NB4 (cell line): Measurements from ENCODE around the gene CDC42BPA.
"Not testable (repeated sequence)": the region's sequence is repeated elsewhere in the genome, so short reads cannot be mapped to it uniquely, and the experiment has no call there.

Experiments used
- DNase-seq: peaks from one replicate; pipeline ENCODE4 v3.0.0; 2010; ENCODE audit warnings: low read depth
- H3K4me3 ChIP-seq: one replicate; pipeline ENCODE4 v1.5.1; 2011; ENCODE audit warnings: mild to moderate bottlenecking, low read depth, low read length, moderate library complexity
- MYC ChIP-seq: IDR thresholded peaks from 2 replicates; pipeline ENCODE4 v1.6.1; 2011; ENCODE audit warnings: low read depth, low read length
- POLR2A ChIP-seq: IDR thresholded peaks from 2 replicates; pipeline ENCODE4 v1.6.1; 2011; ENCODE audit warnings: mild to moderate bottlenecking; ENCODE audit not compliant: insufficient read length; ENCODE audit errors: extremely low read depth
- TF ChIP-seq, protein P1 (sequence below): IDR thresholded peaks from 2 replicates; pipeline ENCODE4 v1.6.1; 2011; ENCODE audit warnings: low read depth, low read length
- TF ChIP-seq, protein P2 (sequence below): IDR thresholded peaks from one replicate; pipeline ENCODE4 v1.5.1; 2012; ENCODE audit warnings: low read depth, low read length

CDC42BPA gene

DNA sequence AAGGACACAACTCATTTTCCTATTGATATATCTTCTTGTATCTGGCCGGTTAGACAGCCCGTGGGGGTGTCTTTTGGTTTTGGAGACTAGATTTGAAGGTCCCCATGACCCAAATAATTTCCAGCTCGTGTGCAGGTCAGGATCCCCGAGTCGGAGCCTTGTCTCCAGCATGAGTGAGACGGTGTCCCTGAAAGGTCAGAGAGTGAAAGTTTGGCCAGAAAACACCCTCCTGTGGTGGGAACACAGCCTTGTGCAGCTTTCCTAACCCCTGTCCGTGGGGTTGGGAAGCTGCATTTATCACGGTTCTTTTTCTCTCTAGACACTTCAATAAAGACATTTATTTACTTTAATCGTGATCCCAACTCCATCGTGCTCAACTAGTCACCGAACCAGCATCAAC is 360.6 kb downstream of the CDC42BPA start:
- no peak overlapping the region for H3K4me3 ChIP-seq
- no peak for DNase-seq
- TF ChIP-seq MYC = no peak

DNA sequence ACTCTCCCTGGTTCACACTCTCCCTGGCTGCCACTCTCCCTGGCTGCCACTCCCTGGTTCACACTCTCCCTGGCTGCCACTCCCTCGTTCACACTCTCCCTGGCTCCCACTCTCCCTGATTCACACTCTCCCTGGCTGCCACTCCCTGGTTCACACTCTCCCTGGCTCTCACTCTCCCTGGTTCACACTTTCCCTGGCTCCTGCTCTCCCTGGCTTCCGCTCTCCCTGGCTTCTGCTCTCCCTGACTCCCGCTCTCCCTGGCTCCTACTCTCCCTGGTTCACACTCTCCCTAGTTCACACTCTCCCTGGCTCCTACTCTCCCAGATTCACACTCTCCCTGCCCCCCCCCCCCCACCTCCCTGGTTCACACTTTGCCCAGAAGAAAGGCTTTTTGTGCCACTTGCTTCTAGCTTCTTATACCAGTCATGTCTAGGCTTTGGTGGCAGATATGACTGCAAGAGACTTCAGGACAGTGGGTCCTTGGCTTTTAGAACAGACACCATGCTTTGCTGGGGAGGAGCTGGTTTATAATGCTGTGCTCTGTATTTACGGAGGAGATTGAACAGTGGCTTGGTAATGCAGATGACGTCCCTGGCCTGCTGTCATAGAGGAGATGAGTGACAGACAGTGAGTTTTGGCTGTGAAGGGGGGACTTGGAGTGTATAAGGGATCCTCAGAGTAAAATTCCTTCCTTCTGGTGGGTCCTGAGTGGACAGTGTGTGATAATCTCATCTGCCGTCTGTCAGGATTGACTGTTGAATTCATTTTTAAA is 361.2 kb downstream of the CDC42BPA start:
- no peak overlapping the region for H3K4me3 ChIP-seq
- TF ChIP-seq, protein P1, sequence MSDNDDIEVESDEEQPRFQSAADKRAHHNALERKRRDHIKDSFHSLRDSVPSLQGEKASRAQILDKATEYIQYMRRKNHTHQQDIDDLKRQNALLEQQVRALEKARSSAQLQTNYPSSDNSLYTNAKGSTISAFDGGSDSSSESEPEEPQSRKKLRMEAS = no peak
- TF ChIP-seq POLR2A = no peak
- TF ChIP-seq, protein P2, sequence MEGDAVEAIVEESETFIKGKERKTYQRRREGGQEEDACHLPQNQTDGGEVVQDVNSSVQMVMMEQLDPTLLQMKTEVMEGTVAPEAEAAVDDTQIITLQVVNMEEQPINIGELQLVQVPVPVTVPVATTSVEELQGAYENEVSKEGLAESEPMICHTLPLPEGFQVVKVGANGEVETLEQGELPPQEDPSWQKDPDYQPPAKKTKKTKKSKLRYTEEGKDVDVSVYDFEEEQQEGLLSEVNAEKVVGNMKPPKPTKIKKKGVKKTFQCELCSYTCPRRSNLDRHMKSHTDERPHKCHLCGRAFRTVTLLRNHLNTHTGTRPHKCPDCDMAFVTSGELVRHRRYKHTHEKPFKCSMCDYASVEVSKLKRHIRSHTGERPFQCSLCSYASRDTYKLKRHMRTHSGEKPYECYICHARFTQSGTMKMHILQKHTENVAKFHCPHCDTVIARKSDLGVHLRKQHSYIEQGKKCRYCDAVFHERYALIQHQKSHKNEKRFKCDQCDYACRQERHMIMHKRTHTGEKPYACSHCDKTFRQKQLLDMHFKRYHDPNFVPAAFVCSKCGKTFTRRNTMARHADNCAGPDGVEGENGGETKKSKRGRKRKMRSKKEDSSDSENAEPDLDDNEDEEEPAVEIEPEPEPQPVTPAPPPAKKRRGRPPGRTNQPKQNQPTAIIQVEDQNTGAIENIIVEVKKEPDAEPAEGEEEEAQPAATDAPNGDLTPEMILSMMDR = no peak
- no peak for TF ChIP-seq MYC
- no peak for DNase-seq

DNA sequence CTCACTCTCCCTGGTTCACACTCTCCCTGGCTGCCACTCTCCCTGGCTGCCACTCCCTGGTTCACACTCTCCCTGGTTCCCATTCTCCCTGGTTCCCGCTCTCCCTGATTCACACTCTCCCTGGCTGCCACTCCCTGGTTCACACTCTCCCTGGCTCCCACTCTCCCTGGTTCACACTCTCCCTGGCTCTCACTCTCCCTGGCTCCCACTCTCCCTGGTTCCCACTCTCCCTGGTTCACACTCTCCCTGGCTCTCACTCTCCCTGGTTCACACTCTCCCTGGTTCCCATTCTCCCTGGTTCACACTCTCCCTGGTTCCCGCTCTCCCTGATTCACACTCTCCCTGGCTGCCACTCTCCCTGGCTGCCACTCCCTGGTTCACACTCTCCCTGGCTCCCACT is 362.4 kb downstream of the CDC42BPA start:
- DNase-seq, H3K4me3 ChIP-seq: not testable (repeated sequence)

DNA sequence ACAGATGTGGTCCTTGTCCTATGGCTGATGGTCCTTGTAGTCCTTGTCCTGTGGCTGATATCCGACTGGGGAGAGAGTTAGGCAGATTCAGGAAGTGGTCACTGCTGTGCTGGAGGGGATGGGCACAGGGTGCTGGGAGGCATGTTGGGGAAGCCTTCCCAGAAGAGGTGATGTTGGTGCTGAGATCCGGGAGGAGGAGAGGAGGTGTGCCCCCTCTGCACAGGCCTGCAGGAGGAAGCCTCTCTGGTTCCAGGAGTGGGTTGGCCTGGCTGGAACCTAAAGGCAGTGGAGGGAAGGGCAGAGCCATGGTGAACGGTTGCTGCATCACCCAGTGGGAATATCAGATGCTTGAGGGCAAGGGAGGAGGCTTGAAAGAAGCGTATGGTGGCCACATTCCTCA is 363.5 kb downstream of the CDC42BPA start:
- DNase-seq = no peak
- TF ChIP-seq, protein P1 = no peak
- TF ChIP-seq, protein P2 = no peak
- TF ChIP-seq POLR2A = no peak
- TF ChIP-seq MYC = no peak
- no peak overlapping the region for H3K4me3 ChIP-seq

DNA sequence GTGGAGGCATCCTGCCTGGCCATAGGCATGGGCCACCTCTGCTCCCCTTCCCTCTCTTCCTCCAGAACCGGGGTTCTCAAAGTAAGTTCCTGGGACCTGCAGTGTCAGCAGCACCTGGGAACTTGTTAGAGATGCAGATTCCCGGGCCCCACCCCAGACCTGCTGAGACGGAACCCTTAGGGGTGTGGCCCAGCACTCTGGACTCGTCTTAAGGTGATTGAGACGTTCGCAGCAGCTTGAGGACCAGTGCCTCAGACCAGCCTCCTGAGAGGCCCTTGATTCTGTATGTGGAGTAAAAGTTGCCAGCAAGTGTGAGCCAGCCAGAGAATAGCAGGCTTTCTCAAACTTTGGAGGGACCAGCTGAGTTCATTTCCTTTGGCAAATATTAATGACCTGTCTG is 364.0 kb downstream of the CDC42BPA start:
- TF ChIP-seq, protein P2 = no peak
- TF ChIP-seq MYC (no peak), POLR2A (no peak)
- TF ChIP-seq, protein P1 = no peak
- H3K4me3 ChIP-seq = no peak overlapping the region
- no peak for DNase-seq

DNA sequence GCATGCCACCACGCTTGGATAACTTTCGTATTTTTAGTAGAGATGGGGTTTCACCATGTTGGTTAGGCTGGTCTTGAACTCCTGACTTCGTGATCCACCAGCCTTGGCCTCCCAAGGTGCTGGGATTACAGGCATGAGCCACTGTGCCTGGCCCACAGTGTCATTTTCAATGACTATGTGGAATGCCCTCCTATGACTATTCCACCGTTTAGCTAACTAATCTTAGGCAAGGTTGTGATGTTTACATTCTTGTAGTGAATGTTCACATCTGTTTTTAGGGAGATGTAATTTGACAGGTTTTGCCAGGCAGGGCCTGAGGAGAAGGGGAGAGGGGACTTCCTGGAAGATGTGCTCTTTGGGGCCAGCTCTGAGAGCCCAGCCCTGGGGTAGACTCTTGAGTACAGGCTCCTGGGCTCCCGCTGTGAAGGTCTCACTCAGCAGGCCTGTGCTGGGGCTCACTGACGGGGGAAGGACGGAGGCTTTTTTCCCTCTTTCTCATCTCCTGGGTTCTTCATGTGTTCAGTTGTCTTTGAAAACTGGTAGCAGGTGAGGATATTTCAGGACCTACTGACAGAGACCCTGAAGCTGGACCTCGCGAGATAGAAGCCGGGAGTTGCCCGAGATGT is 365.0 kb downstream of the CDC42BPA start:
- TF ChIP-seq, protein P2 = no peak
- TF ChIP-seq MYC (no peak), POLR2A (no peak)
- TF ChIP-seq, protein P1 = no peak
- DNase-seq = no peak
- H3K4me3 ChIP-seq = no peak overlapping the region

DNA sequence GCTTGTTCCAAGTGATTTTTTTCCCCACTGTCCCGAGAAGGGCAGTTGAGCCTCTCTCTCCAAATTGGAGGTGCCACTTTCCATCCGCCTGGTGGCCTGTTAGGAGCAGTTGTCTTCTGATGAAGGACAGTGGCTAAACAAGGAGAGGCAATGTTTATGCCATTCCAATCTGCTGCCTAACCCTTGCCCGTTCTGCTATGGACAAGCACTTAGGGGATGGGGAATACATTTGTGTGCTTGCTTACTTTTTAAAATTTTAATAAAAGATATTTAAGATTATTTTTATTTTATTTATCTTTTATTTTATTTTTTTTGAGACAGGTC is 366.2 kb downstream of the CDC42BPA start:
- no peak for TF ChIP-seq POLR2A
- no peak for TF ChIP-seq MYC
- TF ChIP-seq, protein P1 = no peak
- TF ChIP-seq, protein P2 = no peak
- H3K4me3 ChIP-seq = no peak overlapping the region
- DNase-seq = no peak
